HG02840 (cell line): ENCODE measurements around the gene PCSK4.

ENCODE experiments used
- ATAC-seq: cut with Tn5 transposase; IDR thresholded peaks from one replicate; pipeline ENCODE4 v1.9.1; 2021; ENCODE audit warnings: mild to moderate bottlenecking, moderate library complexity, moderate number of reproducible peaks; ENCODE audit not compliant: unreplicated experiment, low FRiP score

PCSK4 gene

GRCh38 chr19:1457031-1457739, 33.0 kb downstream of the PCSK4 start:
- ATAC-seq: no peak

GRCh38 chr19:1456121-1456900, 33.8 kb downstream of the PCSK4 start:
- no peak for ATAC-seq

DNA sequence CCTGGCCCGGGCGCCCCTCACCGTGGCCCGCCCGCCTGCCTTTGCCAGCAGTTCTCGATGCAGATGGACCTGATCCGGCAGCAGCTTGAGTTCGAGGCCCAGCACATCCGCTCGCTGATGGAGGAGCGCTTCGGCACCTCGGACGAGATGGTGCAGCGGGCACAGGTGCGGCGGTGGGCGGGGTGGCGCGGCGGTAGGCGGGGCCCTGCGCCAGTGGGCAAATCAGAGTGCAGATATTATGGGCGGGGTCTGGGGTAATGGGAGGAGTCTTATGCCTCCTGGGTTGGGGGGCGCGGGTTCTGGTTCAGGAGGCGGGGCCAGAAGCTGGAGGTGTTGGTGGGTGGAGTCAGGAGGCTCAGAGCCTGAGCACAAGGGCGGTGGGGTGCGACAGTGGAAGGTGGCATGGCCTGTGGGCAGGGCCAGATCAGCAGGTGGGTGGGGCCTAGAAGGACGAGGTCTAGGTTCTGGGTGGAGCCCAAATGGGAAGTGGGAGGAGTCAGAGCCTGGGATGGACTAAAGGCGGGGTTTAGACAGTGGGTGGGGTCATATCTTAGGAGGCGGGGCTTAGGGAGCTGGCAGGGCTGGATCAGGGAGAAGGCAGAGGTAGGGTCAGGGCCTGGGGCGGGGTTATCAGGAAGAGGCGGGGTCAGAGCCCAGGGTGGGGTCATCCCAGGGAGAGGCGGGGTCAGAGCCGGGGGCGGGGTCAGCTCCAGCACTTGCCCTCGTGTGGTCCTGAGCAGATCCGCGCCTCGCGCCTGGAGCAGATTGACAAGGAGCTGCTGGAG, 34.6 kb downstream of the PCSK4 start:
- no peak for ATAC-seq

GRCh38 chr19:1455002-1455335, 35.2 kb downstream of the PCSK4 start:
- ATAC-seq: no peak

GRCh38 chr19:1453525-1454364, 36.4 kb downstream of the PCSK4 start:
- no peak for ATAC-seq

DNA sequence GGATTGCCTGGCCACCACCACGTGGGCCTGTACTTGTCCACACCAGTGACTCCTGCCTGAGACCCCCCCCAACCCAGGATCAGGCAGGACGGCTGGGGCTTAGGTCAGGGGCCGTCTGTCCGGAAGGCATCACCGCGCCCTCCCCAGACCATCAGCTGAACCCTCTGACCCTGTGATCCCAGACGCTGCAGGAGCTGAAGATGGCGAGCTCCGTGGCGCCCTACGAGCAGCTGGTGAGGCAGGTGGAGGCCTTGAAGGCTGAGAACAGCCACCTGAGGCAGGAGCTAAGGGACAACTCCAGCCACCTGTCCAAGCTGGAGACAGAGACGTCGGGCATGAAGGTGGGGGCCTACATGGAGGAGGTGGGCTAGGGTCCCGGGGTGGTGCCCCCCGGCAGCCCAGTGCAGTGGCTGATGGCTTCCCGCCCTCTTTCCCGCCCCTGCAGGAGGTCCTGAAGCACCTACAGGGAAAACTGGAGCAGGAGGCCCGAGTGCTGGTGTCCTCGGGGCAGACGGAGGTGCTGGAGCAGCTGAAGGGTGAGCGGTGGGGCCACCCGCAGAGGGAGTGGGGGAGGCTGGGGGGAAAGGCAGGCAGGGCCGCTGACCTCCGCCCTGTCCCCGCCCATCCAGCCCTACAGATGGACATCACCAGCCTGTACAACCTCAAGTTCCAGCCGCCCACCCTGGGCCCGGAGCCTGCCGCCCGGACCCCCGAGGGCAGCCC, 37.2 kb downstream of the PCSK4 start:
- ATAC-seq: no peak

- ATAC-seq: no peak
These were observed 38.0 kb downstream of the PCSK4 start for GRCh38 chr19:1451916-1452801.

- no peak for ATAC-seq
These were observed 39.1 kb downstream of the PCSK4 start for GRCh38 chr19:1450735-1451731.

DNA sequence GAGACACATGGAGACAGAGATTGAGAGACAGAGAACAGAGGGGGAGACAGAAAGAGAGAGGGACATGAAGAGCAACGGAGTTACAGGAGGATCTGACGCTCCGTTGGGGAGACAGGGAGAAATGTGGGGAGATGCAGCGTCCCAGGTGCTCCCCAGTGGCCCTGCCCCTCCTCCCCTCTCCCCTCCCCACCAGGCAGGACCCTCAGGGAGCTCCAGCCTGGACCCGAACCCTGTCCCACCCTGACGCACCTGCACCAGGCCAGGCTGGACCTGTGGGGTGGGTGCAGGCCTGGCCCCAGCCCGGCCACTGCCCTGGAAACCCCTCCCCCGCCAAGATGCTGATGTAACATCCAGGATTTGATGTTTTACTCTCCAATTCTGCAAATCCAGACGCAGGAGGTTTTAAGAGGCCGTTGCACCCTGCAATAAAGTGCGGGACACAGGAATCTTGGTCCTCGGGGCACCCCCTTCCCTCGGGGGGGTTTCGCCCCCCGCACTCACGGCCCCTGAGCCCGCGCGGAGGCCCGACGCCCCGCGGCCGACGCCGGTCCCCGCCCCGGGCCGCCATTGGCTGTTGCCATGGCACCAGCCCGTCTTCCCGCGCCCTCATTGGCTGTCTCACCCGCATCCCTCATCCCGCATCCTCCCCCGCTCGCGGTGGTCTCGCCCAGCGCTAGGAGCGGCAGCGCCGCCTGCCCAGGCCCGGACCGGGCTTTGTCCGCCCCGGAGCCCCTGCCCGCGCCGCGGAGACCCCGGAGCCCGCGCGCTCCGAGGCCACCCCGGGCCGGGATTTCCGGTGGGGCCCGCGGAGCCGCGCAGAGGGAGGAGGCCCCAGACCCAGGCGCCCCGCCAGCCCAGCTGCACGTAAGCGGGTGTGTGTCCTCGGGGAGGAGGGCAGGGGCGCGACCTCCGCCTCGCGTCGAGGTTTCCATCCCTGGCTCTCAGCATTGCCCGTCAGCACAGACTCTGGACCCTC, 40.4 kb downstream of the PCSK4 start, which contains the start of gene APC2:
Gene APC2, plus strand, starts transcription at position 655 of the 976 bp plus-strand sequence. CDS start 2,881 bp downstream, outside the sequence.
- no peak for ATAC-seq

- ATAC-seq: no peak
These were observed 42.2 kb downstream of the PCSK4 start for GRCh38 chr19:1447944-1448343.

DNA sequence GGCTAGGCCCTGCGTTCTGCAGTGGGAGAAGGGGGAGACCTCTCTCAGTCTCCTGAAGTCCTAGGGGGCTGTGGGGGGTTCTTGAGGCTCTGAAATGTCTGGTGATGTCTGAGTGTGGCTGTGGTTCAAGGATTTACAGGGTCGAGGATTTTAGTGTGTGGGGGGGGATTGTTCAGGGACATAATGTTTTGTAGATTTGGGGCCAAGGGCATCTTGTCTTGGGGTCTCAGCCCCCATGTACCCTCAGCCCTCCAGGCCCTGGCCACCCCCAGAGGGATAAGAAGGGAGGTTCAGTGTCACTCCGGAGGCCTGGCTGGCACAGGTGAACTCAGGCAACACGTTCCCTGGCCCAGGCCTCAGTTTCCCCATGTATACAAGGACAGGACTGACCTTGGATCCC, 42.6 kb downstream of the PCSK4 start:
- ATAC-seq: no peak

GRCh38 chr19:1446713-1447481, 43.3 kb downstream of the PCSK4 start:
- no peak for ATAC-seq

DNA sequence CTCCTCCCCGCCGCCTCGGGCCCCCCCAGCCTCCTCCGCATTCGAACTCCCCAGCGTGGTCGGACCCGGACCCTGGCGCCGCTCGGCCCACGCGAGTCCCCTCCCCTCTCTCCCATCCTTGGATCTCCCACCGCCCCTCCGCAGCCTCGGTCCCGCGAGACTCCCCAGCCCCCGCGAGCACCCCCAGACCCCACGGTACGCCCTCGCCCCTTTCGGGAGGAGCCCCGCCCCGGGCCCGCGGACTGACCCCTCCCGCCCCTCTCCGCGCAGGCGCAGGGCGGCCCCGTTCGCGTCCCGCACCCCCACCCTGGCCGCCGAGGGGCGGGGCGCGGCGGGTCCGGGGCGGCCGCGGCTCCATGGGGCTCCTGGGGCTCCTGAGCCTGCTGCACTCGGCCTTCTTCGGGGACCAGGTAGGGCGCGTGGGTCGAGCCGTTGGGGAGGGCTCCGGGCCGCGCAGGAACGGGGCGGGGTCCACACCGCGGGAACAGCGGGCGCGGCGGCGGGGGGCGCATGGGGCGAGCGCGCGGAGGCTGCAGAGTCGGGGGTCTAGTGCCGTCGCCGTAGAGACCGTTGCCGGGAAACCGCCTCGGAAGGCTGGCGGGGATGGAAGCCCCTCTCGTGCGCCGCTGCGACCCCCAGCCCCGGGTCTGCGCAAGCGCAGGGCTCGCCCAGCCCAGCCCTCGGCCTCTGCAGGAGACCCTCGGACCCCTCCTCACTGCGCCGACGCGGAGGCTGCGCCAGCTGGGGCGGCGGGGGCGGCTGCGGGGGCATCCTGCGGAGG, 44.0 kb downstream of the PCSK4 start:
- ATAC-seq: no peak

DNA sequence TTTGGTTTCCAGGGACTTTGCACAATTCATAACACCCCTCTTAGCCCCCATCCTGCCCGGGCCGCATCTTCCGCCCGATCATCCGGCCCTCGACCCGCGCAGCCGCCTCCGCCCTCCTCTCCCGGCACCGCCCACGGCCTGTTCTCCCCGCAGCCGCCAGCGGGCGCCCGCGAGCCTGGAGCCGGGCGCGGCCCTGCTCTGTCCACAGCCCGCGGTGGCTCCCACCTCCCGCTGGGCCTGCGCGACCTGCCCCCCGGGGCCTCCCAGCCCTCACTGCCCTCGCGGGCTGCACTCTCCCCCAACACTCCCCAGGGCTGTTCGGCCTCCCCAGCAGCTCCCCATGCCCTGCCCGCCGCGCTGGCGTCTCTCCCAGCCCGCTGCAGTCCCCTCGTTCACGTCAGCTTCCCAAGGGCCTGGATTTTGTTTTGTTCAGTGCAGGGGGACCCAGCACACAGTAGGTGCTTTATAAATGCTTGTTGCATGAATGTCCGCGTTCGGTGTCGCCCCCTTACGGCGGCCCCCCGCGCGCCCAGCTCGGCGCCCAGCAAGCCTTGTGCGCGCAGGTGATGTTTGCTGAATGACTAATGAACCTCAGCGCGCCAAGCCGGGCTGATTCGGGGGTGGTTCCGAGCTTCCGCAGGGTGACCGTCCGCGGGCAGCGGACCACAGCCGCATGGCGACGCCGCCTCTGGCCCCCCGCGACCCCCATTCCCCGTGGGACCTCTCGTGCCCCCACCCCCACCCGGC, 44.8 kb downstream of the PCSK4 start:
- no peak for ATAC-seq
